GM23338 (cell line): ENCODE measurements around the gene IGF2. TPM values are rescaled to one million over a fixed set of nuclear protein-coding genes. Genes with fewer than 3 reads are reported as not detected.

Source experiments
- ATAC-seq: fragments of 200-7000 bp; cut with Tn5 transposase; 3 replicates; pipeline ENCODE4 v1.9.1; 2020
- DNase-seq: peaks from one replicate; pipeline ENCODE4 v3.0.0-alpha.2; 2015; ENCODE audit warnings: low spot score
- H2AFZ ChIP-seq: fragments of 200-600 bp; sonication (generic); 2 replicates; pipeline ENCODE4 v1.8.0; 2016; ENCODE audit warnings: antibody characterized with exemption, mild to moderate bottlenecking, moderate library complexity
- H3F3A ChIP-seq: fragments of 200-600 bp; sonication (generic); replicated peaks from 2 replicates; pipeline ENCODE4 v1.8.0; 2017; ENCODE audit warnings: antibody characterized with exemption, mixed run types, low read depth
- H3K27ac ChIP-seq: fragments of 200-600 bp; sonication (generic); 2 replicates; pipeline ENCODE4 v1.6.1; 2016; ENCODE audit warnings: low read depth
- H3K27me3 ChIP-seq: fragments of 200-600 bp; sonication (generic); 2 replicates; pipeline ENCODE4 v1.8.0; 2016; ENCODE audit warnings: mild to moderate bottlenecking, mixed run types, moderate library complexity; ENCODE audit not compliant: insufficient read depth
- H3K36me3 ChIP-seq: fragments of 200-600 bp; sonication (generic); 2 replicates; pipeline ENCODE4 v1.8.0; 2016; ENCODE audit warnings: mild to moderate bottlenecking; ENCODE audit not compliant: insufficient read depth
- H3K4me1 ChIP-seq: fragments of 200-600 bp; sonication (generic); 2 replicates; pipeline ENCODE4 v1.8.0; 2016; ENCODE audit warnings: mild to moderate bottlenecking, moderate library complexity; ENCODE audit not compliant: insufficient read depth
- H3K4me2 ChIP-seq: fragments of 200-600 bp; sonication (generic); 2 replicates; pipeline ENCODE4 v1.7.1; 2017; ENCODE audit warnings: mixed run types
- H3K4me3 ChIP-seq: fragments of 200-600 bp; sonication (generic); 2 replicates; pipeline ENCODE4 v1.6.1; 2016; ENCODE audit warnings: mixed run types
- H3K79me2 ChIP-seq: fragments of 200-600 bp; sonication (generic); replicated peaks from 2 replicates; pipeline ENCODE4 v1.8.0; 2017; ENCODE audit warnings: mild to moderate bottlenecking; ENCODE audit not compliant: insufficient read depth
- H3K9me2 ChIP-seq: fragments of 200-600 bp; sonication (generic); 2 replicates; pipeline ENCODE4 v1.8.0; 2017; ENCODE audit not compliant: insufficient read depth
- H4K20me1 ChIP-seq: fragments of 200-600 bp; sonication (generic); replicated peaks from 2 replicates; pipeline ENCODE4 v1.8.0; 2017; ENCODE audit warnings: mild to moderate bottlenecking; ENCODE audit not compliant: insufficient read depth
- H3K27ac Mint-ChIP-seq: 2 replicates; pipeline ENCODE4 v1.8.0; 2020; ENCODE audit warnings: inconsistent platforms, mild to moderate bottlenecking, moderate library complexity, mixed read lengths
- H3K27me3 Mint-ChIP-seq: 3 replicates; pipeline ENCODE4 v1.8.0; 2022; ENCODE audit warnings: low read depth, mild to moderate bottlenecking, moderate library complexity, mixed read lengths, inconsistent platforms; ENCODE audit not compliant: insufficient read depth, poor library complexity
- H3K36me3 Mint-ChIP-seq: 3 replicates; pipeline ENCODE4 v1.8.0; 2021; ENCODE audit warnings: low read depth, mild to moderate bottlenecking, inconsistent platforms, moderate library complexity, mixed read lengths
- H3K4me1 Mint-ChIP-seq: 3 replicates; pipeline ENCODE4 v1.8.0; 2020; ENCODE audit warnings: mild to moderate bottlenecking, inconsistent platforms, mixed read lengths
- H3K4me3 Mint-ChIP-seq: 3 replicates; pipeline ENCODE4 v1.8.0; 2021; ENCODE audit warnings: moderate library complexity, mild to moderate bottlenecking, inconsistent platforms, mixed read lengths
- H3K9me3 Mint-ChIP-seq: 3 replicates; pipeline ENCODE4 v1.8.0; 2020; ENCODE audit warnings: moderate library complexity, mild to moderate bottlenecking, inconsistent platforms, mixed read lengths
- CREB1 ChIP-seq: fragments of 250-450 bp; sonication (Bioruptor Pico); IDR thresholded peaks from 2 replicates; pipeline ENCODE4 v1.5.0; 2020; ENCODE audit warnings: low read depth, mild to moderate bottlenecking, moderate library complexity
- CTCF ChIP-seq, 2 experiments: fragments of 200-600 bp in 1 of 2; sonication (generic) in 1 of 2; conservative IDR thresholded peaks; 2 replicates each; pipeline versions ENCODE4 v1.5.1 to v1.6.1; 2016 to 2017; ENCODE audit warnings: antibody characterized with exemption in 2 of 2, low read depth in 2 of 2, mild to moderate bottlenecking in 2 of 2, moderate library complexity in 1 of 2
- ETS1 ChIP-seq: IDR thresholded peaks from 2 replicates; pipeline ENCODE4 v1.6.1; 2016; ENCODE audit warnings: antibody characterized with exemption
- EZH2 ChIP-seq: fragments of 200-600 bp; sonication (generic); IDR thresholded peaks from one replicate; pipeline ENCODE4 v1.8.0; 2017; ENCODE audit warnings: antibody characterized with exemption, mild to moderate bottlenecking, low read depth; ENCODE audit not compliant: unreplicated experiment
- EZH2phosphoT487 ChIP-seq: fragments of 200-600 bp; sonication (generic); IDR thresholded peaks from one replicate; pipeline ENCODE4 v1.8.1; 2018; ENCODE audit warnings: antibody characterized with exemption; ENCODE audit not compliant: unreplicated experiment
- JUNB ChIP-seq: IDR thresholded peaks from one replicate; pipeline ENCODE4 v1.6.1; 2016; ENCODE audit warnings: antibody characterized with exemption; ENCODE audit not compliant: unreplicated experiment
- NANOG ChIP-seq: IDR thresholded peaks from 2 replicates; pipeline ENCODE4 v1.6.1; 2016; ENCODE audit warnings: antibody characterized with exemption, borderline replicate concordance
- POLR2AphosphoS5 ChIP-seq: IDR thresholded peaks from 2 replicates; pipeline ENCODE4 v1.6.1; 2016; ENCODE audit warnings: antibody characterized with exemption, low read depth
- REST ChIP-seq: IDR thresholded peaks from one replicate; pipeline ENCODE4 v1.6.1; 2018; ENCODE audit warnings: antibody characterized with exemption; ENCODE audit not compliant: unreplicated experiment
- STAT1 ChIP-seq: IDR thresholded peaks from one replicate; pipeline ENCODE4 v1.6.1; 2016; ENCODE audit warnings: antibody characterized with exemption; ENCODE audit not compliant: unreplicated experiment
- ZNF114 ChIP-seq: fragments of 250-450 bp; sonication (Bioruptor Pico); IDR thresholded peaks from 2 replicates; pipeline ENCODE4 v1.5.0; 2020; ENCODE audit warnings: mild to moderate bottlenecking, moderate library complexity
- ZNF331 ChIP-seq: fragments of 250-450 bp; sonication (Bioruptor Pico); IDR thresholded peaks from 2 replicates; pipeline ENCODE4 v1.5.0; 2020; ENCODE audit warnings: low read depth, mild to moderate bottlenecking, moderate library complexity
- ZNF462 ChIP-seq: fragments of 250-450 bp; sonication (Bioruptor Pico); IDR thresholded peaks from 2 replicates; pipeline ENCODE4 v1.5.0; 2020; ENCODE audit warnings: mild to moderate bottlenecking, moderate library complexity
- polyA plus RNA-seq: library from polyadenylated mRNA; unstranded; fragments of >200 nt; fragmentation: Nextera tagmentation; extraction: Ambion mirVana; gene quantifications from 2 replicates; pipeline ENCODE4 v1.2.1, GENCODE V29; 2016
- total RNA-seq: library from RNA; depleted of rRNA; stranded (reverse); fragments of >200 nt; shearing (Covaris generic); gene quantifications from 2 replicates; pipeline ENCODE4 v1.2.3, GENCODE V29; 2014

IGF2 gene
- total and polyA plus RNA-seq, 2 experiments from 2014 or later = 1.4 to 4.0 TPM

- no peak overlapping the region for H2AFZ ChIP-seq
- H3K36me3 ChIP-seq = no peaks in the 10 kb centered on the region
- DNase-seq = no peak
- no peaks in the 10 kb centered on the region for H3F3A ChIP-seq
- H3K79me2 ChIP-seq = no peaks in the 10 kb centered on the region
- Mint-ChIP-seq H3K27ac (no peak overlapping the region), H3K36me3 (no peaks in the 10 kb centered on the region), H3K9me3 (no peaks in the 10 kb centered on the region), H3K4me1 (no peaks in the 10 kb centered on the region), H3K4me3 (no peak overlapping the region), H3K27me3 (peaks cover 16% of the 10 kb centered on the region)
- H3K9me2 ChIP-seq = no peaks in the 10 kb centered on the region
- H3K27me3 ChIP-seq = no peaks in the 10 kb centered on the region
- H4K20me1 ChIP-seq = no peaks in the 10 kb centered on the region
- no peak for ATAC-seq
- no peak for TF ChIP-seq JUNB
- TF ChIP-seq CREB1 (CRISPR knock-in tag) = no peak
- TF ChIP-seq NANOG = no peak
- TF ChIP-seq EZH2 = no peak
- TF ChIP-seq EZH2phosphoT487 = no peak
- no peak for TF ChIP-seq ZNF114 (CRISPR knock-in tag)
- TF ChIP-seq POLR2AphosphoS5 = no peak
- no peak for TF ChIP-seq REST
- TF ChIP-seq ZNF462 (CRISPR knock-in tag) = no peak
- TF ChIP-seq ZNF331 (CRISPR knock-in tag) = no peak
- no peak for TF ChIP-seq CTCF (conservative IDR thresholded peaks at IDR 0.05; ENCODE audit: low read depth in 2 of 2)
- TF ChIP-seq ETS1 = no peak
- TF ChIP-seq STAT1 = no peak
- no peaks in the 10 kb centered on the region for H3K4me1 ChIP-seq
- H3K27ac ChIP-seq = no peak overlapping the region
- no peak overlapping the region for H3K4me3 ChIP-seq
- H3K4me2 ChIP-seq = no peak overlapping the region
Measured at GRCh38 chr11:2169005-2169378, 29.8 kb upstream of the IGF2 start.
